ENCODE data around the gene NACC2.
A peak's percentile ranks its signal among the peaks of the same experiment; 100 is the strongest.

Gene NACC2

GRCh38 chr9:136051837-136052471 lies 43.1 kb downstream of the NACC2 start (continued):
- TF ChIP-seq ZBTB26 (tag by site-specific recombination; optimal IDR thresholded peaks at IDR 0.05) = peak; percentile 86
- TF ChIP-seq FEZF1 (tag by site-specific recombination; IDR thresholded peaks at IDR 0.05) = peak; percentile 36; the same call in 1 of the 2 replicates
- no peak for TF ChIP-seq HIC1 (tag by site-specific recombination; IDR thresholded peaks at IDR 0.05)
- TF ChIP-seq KLF16 (tag by site-specific recombination; IDR thresholded peaks at IDR 0.05) = no peak
- TF ChIP-seq IKZF3 (tag by site-specific recombination; IDR thresholded peaks at IDR 0.05) = peak; percentile 74
- peak; percentile 76 for TF ChIP-seq KLF10 (tag by site-specific recombination; IDR thresholded peaks at IDR 0.05)
- TF ChIP-seq ZFP41 (tag by site-specific recombination; IDR thresholded peaks at IDR 0.05; ENCODE audit: borderline replicate concordance) = no peak
- no peak for TF ChIP-seq ZNF585B (tag by site-specific recombination; IDR thresholded peaks at IDR 0.05)
- TF ChIP-seq ZNF571 (tag by site-specific recombination; IDR thresholded peaks at IDR 0.05) = no peak
- peak; percentile 83 for TF ChIP-seq ZXDB (tag by site-specific recombination; IDR thresholded peaks at IDR 0.05)
- TF ChIP-seq ZNF623 (tag by site-specific recombination; IDR thresholded peaks at IDR 0.05) = no peak
- no peak for TF ChIP-seq ZNF707 (tag by site-specific recombination; IDR thresholded peaks at IDR 0.05)
- TF ChIP-seq ELK4 (IDR thresholded peaks at IDR 0.05; ENCODE audit: borderline replicate concordance, low read depth, low read length) = no peak
- no peak for TF ChIP-seq PBX3 (CRISPR knock-in tag; IDR thresholded peaks at IDR 0.05)
- TF ChIP-seq ZNF580 (tag by site-specific recombination; IDR thresholded peaks at IDR 0.05) = no peak
- TF ChIP-seq ZNF692 (tag by site-specific recombination; IDR thresholded peaks at IDR 0.05) = 0 out of 2 replicates have a peak, but pooled peaks have one; percentile 10
- TF ChIP-seq KLF7 (tag by site-specific recombination; IDR thresholded peaks at IDR 0.05; ENCODE audit: borderline replicate concordance) = no peak
- no peak for TF ChIP-seq ZNF830 (tag by site-specific recombination; IDR thresholded peaks at IDR 0.05; ENCODE audit: low read depth)
- no peak for TF ChIP-seq ZSCAN18 (tag by site-specific recombination; IDR thresholded peaks at IDR 0.05)
- TF ChIP-seq ZNF529 (tag by site-specific recombination; IDR thresholded peaks at IDR 0.05; ENCODE audit: insufficient replicate concordance) = no peak
- no peak; the same call in 1 of the 2 replicates for TF ChIP-seq ZNF324 (tag by site-specific recombination; IDR thresholded peaks at IDR 0.05)
- TF ChIP-seq ZNF114 (tag by site-specific recombination; IDR thresholded peaks at IDR 0.05) = no peak
- no peak for TF ChIP-seq ZSCAN16 (tag by site-specific recombination; IDR thresholded peaks at IDR 0.05)
- TF ChIP-seq ZBTB21 (tag by site-specific recombination; IDR thresholded peaks at IDR 0.05) = peak; percentile 59; the same call in 1 of the 2 replicates
- no peak for TF ChIP-seq ZNF362 (tag by site-specific recombination; IDR thresholded peaks at IDR 0.05)
- no peak for TF ChIP-seq CTCF (tag by site-specific recombination; IDR thresholded peaks at IDR 0.05)
- TF ChIP-seq ZNF202 (tag by site-specific recombination; IDR thresholded peaks at IDR 0.05; ENCODE audit: borderline replicate concordance) = no peak

Measured in HEK293 (cell line).